NCI-H2196 treated with DMSO at 0.1 percent for 48 hours (cell line): ENCODE results near the gene KLHL29.
A peak's percentile ranks its signal among the peaks of the same experiment; 100 is the strongest.

Experiments used
- DNase-seq: peaks from one replicate; lab custom pipeline; 2025; ENCODE audit not compliant: unreplicated experiment; lab: John Stamatoyannopoulos, UW

Gene KLHL29

GRCh38 chr2:23545396-23545795 is 160.4 kb downstream of the KLHL29 start:
- DNase-seq: no peak

GRCh38 chr2:23545811-23546210 is 160.8 kb downstream of the KLHL29 start:
- no peak for DNase-seq

GRCh38 chr2:23546913-23547312 is 161.9 kb downstream of the KLHL29 start:
- DNase-seq: no peak

GRCh38 chr2:23547725-23548124 is 162.7 kb downstream of the KLHL29 start:
- no peak for DNase-seq

GRCh38 chr2:23548143-23548769 is 163.3 kb downstream of the KLHL29 start:
- DNase-seq: no peak

GRCh38 chr2:23549051-23549450 is 164.1 kb downstream of the KLHL29 start:
- peak; percentile 57 for DNase-seq

- DNase-seq: no peak
Observed at GRCh38 chr2:23549821-23550530, 165.0 kb downstream of the KLHL29 start.

- DNase-seq: no peak
Observed at GRCh38 chr2:23550553-23550952, 165.6 kb downstream of the KLHL29 start.

GRCh38 chr2:23551875-23552274 is 166.9 kb downstream of the KLHL29 start:
- no peak for DNase-seq

GRCh38 chr2:23553561-23553960 is 168.6 kb downstream of the KLHL29 start:
- DNase-seq: no peak

GRCh38 chr2:23554054-23554697 is 169.2 kb downstream of the KLHL29 start:
- no peak for DNase-seq

GRCh38 chr2:23555944-23556343 is 171.0 kb downstream of the KLHL29 start:
- no peak for DNase-seq

GRCh38 chr2:23556929-23557328 is 171.9 kb downstream of the KLHL29 start:
- DNase-seq: no peak

- DNase-seq: no peak
Observed at GRCh38 chr2:23557455-23557854, 172.5 kb downstream of the KLHL29 start.

- no peak for DNase-seq
Observed at GRCh38 chr2:23559561-23560239, 174.7 kb downstream of the KLHL29 start.

GRCh38 chr2:23561088-23561487 is 176.1 kb downstream of the KLHL29 start:
- DNase-seq: no peak

- DNase-seq: no peak
Observed at GRCh38 chr2:23561544-23561943, 176.6 kb downstream of the KLHL29 start.

- DNase-seq: no peak
Observed at GRCh38 chr2:23562143-23562542, 177.2 kb downstream of the KLHL29 start.

GRCh38 chr2:23563151-23563550 is 178.2 kb downstream of the KLHL29 start:
- no peak for DNase-seq

GRCh38 chr2:23563673-23564614 is 179.0 kb downstream of the KLHL29 start:
- no peak for DNase-seq

GRCh38 chr2:23564615-23564960 is 179.6 kb downstream of the KLHL29 start:
- DNase-seq: no peak
